Fibroblast of pulmonary artery (primary cell): Measurements from ENCODE around the gene TICAM1.
"Not testable (repeated sequence)": the region's sequence is repeated elsewhere in the genome, so short reads cannot be mapped to it uniquely, and the experiment has no call there.

Experiments used
- DNase-seq: peaks from one replicate; pipeline ENCODE4 v3.0.0-alpha.2; 2010; ENCODE audit warnings: low read depth
- H3K4me3 ChIP-seq: replicated peaks from 2 replicates; pipeline ENCODE4 v1.5.1; 2011; ENCODE audit warnings: low read depth, mild to moderate bottlenecking, control low read depth, low read length, moderate library complexity
- CTCF ChIP-seq: IDR thresholded peaks from 2 replicates; pipeline ENCODE4 v1.5.1; 2011; ENCODE audit warnings: mild to moderate bottlenecking, control low read depth, low read length, inconsistent platforms; ENCODE audit errors: missing control alignments

TICAM1 gene

GRCh38 chr19:4800591-4801081 lies 30.9 kb downstream of the TICAM1 start:
- no peak for DNase-seq
- no peak overlapping the region for H3K4me3 ChIP-seq
- no peak for TF ChIP-seq CTCF

GRCh38 chr19:4795400-4795799 lies 36.1 kb downstream of the TICAM1 start:
- TF ChIP-seq CTCF, result no peak
- no peak overlapping the region for H3K4me3 ChIP-seq
- no peak for DNase-seq

- no peak for DNase-seq
- TF ChIP-seq CTCF, result no peak
- H3K4me3 ChIP-seq, result no peak overlapping the region
Measured at GRCh38 chr19:4794971-4795370, 36.5 kb downstream of the TICAM1 start.

GRCh38 chr19:4793278-4793677 lies 38.2 kb downstream of the TICAM1 start:
- not testable (repeated sequence) for H3K4me3 ChIP-seq, DNase-seq

- peak overlapping the region; percentile 74 for H3K4me3 ChIP-seq
Measured at GRCh38 chr19:4792866-4793195, 38.7 kb downstream of the TICAM1 start.

GRCh38 chr19:4792019-4792865 lies 39.3 kb downstream of the TICAM1 start:
- DNase-seq, result not testable (repeated sequence)
- peak overlapping the region; percentile 74 for H3K4me3 ChIP-seq

More at GRCh38 chr19:4792866-4793195, 38.7 kb downstream of the TICAM1 start:
- DNase-seq, result not testable (repeated sequence)

- TF ChIP-seq CTCF, result peak; percentile 100
- peak within 1 kb of the TSS; percentile 74 for H3K4me3 ChIP-seq
- DNase-seq, result peak; percentile 100
Measured at GRCh38 chr19:4791183-4792018, 40.1 kb downstream of the TICAM1 start, which contains the start of gene FEM1A. Gene FEM1A, plus strand, starts transcription at chr19:4791734. Its CDS starts 121 bp downstream, at chr19:4791855.

GRCh38 chr19:4786412-4787016 lies 45.0 kb downstream of the TICAM1 start:
- H3K4me3 ChIP-seq, DNase-seq: not testable (repeated sequence)
